Erythroblast (primary cell): ENCODE measurements around the gene USP48.

Experiments used
- DNase-seq, 2 experiments: peaks; one replicate each; lab custom pipeline; 2025; lab: John Stamatoyannopoulos, UW
- GATA1 ChIP-seq: IDR thresholded peaks from 2 replicates; pipeline ENCODE4 v1.6.1; 2011; ENCODE audit warnings: low read depth, mild to moderate bottlenecking, control low read depth, low read length, moderate library complexity
- POLR2A ChIP-seq: IDR thresholded peaks from 2 replicates; pipeline ENCODE4 v1.6.1; 2011; ENCODE audit warnings: mild to moderate bottlenecking, low read length

Gene USP48

GRCh38 chr1:21641967-21642739 lies 140.8 kb downstream of the USP48 start:
- TF ChIP-seq POLR2A (no peak), GATA1 (no peak)
- DNase-seq: no peak

DNA sequence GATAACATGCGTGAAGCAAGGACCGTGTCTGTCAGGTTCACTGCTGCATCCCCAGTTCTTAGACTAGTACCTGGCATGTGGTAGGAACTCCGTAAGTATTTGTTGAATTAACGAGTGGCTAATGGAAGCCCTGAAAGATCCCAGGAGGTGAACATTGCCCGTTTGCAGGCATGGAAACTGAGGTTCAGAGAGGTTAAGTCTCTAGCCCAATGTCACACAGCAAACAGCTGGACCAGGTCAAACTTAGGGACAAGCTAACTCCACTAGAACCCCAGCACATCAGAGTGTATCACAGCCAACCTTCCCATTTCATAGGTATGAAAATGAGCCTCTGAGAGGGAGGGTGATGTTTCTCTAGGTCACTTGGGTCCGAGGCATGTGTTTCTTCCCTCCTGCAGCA lies 141.4 kb downstream of the USP48 start:
- TF ChIP-seq GATA1 (no peak), POLR2A (no peak)
- DNase-seq: no peak

- DNase-seq: no peak
These were observed 141.9 kb downstream of the USP48 start for GRCh38 chr1:21641076-21641475.

GRCh38 chr1:21640653-21641052 lies 142.3 kb downstream of the USP48 start:
- DNase-seq: no peak

More at GRCh38 chr1:21641076-21641475, 141.9 kb downstream of the USP48 start:
- no peak for TF ChIP-seq GATA1
- TF ChIP-seq POLR2A: no peak

GRCh38 chr1:21639594-21640041 lies 143.3 kb downstream of the USP48 start:
- DNase-seq: no peak
- TF ChIP-seq GATA1 (no peak), POLR2A (no peak)

More at GRCh38 chr1:21640653-21641052, 142.3 kb downstream of the USP48 start:
- TF ChIP-seq POLR2A (no peak), GATA1 (no peak)

DNA sequence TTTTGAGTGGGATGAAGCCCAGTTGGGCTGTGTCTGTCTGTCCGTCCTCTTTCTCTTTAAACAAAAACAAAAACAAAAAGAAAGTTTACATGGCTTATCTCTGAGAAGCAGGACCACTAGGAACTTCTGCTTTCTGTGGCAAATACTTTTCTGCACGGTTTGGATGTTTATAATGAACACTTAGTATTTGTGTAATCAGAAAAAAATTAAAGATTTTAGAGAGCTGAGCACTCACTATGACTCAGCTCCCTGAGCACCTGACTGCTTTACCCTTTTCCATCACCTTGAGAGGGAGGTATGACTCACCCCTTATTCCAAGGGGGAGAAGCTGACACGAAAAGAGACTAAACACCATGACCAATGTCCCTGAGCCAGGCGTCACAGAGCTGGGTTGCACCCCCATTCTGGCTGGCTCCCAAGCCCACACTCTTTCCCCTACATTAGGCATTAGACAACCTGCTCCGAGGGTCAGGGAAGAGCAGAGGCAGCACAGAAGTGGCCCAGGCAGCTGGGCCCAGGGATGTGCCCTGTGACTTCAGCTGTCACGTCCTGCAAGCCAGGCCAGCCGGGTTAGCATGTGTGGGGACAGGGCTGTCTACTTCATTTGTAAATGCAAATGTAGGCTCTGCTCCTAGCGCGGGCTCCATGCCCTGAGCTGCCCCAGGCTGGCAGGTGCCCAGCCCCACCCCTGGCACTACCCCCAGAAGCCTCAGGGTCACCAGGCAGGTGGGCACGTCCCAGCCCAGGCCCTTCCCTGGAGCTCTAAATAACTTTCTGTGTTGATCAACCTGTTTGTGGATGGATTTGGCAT lies 144.2 kb downstream of the USP48 start:
- DNase-seq: peak in 1 of 2 experiments; percentile 73
- TF ChIP-seq GATA1 (no peak), POLR2A (no peak)

DNA sequence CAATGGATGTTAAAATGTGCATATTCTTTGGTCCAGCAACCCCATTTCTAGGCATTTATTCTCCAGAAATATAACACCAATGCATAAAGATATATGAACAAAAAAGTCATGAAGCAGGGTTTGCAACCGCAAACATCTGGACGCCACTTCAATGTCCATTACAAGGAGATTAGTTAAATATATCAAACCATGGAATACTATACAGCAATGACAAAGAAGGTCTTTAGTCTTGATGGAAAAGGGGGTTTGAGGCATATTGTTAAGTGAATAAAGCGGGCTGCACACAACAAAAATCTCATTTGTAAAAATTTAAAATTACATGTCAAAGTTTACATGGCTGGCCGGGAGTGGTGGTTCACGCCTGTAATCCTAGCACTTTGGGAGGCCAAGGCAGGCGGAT lies 145.4 kb downstream of the USP48 start:
- TF ChIP-seq POLR2A (no peak), GATA1 (no peak)
- no peak for DNase-seq

DNA sequence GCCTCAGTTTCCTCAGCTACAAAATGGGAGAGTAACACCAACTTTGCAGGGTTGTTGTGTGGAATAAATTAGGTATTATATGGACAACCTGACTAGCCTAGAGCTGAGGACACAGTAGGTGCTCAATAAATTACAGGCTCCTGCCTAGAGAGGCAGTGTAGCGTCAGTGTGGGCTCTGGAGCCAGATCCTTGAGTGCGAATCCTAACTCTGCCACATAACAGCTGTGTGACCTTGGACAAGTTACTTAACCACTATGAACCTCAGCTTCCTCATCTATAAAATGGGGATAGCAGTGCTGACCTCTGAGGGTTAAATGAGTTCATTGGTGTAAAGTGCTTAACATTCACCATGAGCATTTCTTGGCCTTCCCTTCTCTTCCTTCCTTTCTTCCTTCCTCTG lies 146.9 kb downstream of the USP48 start:
- no peak for TF ChIP-seq POLR2A
- no peak for TF ChIP-seq GATA1
- DNase-seq: no peak

DNA sequence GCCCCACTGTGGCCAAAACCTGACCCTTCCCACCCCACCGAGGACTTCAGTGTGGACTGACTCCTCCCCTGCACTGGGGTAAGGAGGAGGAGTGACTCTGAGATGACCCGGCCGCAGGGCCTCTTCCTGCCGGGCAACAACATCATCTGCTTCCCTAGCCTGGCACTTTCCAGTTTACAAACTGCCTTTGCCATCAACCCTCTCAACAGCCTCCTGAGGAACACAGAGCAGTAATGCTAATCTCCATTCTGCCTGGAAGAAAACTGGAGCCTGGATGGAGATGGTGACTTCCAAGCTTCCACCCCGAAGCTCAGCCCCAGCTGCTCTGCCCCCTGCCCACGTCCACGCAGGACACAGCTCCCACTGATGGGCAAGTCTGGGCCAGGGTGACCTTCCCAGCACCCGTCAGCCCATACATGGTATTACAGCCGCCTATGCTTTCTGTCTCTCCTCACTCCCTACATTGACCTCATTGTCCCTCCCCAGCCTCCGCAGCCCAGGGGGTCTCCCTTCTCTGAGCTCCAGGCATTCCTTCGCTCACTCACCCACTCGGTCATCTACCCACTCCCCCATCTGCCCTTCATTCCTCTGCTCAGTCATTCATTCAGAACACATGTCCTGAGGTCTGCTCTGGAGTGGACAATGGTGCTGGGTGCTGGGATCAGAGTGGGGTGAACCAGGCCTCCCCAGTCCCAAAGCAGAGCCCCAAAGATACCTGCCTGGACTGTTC lies 148.0 kb downstream of the USP48 start:
- TF ChIP-seq GATA1: no peak
- TF ChIP-seq POLR2A: no peak
- DNase-seq: no peak

- TF ChIP-seq POLR2A (no peak), GATA1 (no peak)
- no peak for DNase-seq
These were observed 148.8 kb downstream of the USP48 start for GRCh38 chr1:21633992-21634805.

GRCh38 chr1:21633141-21633755 lies 149.7 kb downstream of the USP48 start:
- DNase-seq: no peak
- TF ChIP-seq GATA1 (no peak), POLR2A (no peak)
